ENCODE results near the gene SSX2IP.

DNA sequence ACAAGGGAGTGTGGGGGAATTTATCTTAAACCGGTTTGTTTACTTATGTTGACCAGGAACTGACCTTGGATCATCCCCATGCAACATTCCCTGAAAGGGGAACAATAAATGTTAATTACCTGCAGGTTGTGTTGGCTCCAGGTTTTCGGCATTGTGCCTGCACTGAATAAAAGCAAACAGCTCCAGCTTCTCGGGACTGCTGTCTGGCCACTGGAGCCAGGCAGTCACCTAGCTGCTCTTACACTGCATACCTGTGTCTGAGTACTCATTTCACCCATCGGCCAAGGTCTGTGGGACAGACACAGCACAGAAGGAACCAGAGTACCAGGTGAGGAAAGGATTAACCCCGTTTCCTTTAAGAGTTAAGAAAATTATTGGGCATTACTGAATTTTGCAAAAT lies 83.3 kb downstream of the SSX2IP start:
- TF ChIP-seq POLR2A (IDR thresholded peaks at IDR 0.05) (no peak), POLR2AphosphoS5 (IDR thresholded peaks at IDR 0.05) (no peak), CTCF (IDR thresholded peaks at IDR 0.05) (no peak), EP300 (IDR thresholded peaks at IDR 0.05) (no peak)

Data from upper lobe of left lung (tissue), 4 donors.